SH-SY5Y (cell line): ENCODE results near the gene RAB35.

Experiments
- GATA2 ChIP-seq: IDR thresholded peaks from 2 replicates; pipeline ENCODE4 v1.6.1; 2011; ENCODE audit warnings: mild to moderate bottlenecking, low read depth, low read length
- GATA3 ChIP-seq: IDR thresholded peaks from 2 replicates; pipeline ENCODE4 v1.6.1; 2011; ENCODE audit warnings: low read depth, mild to moderate bottlenecking, low read length, moderate library complexity

DNA sequence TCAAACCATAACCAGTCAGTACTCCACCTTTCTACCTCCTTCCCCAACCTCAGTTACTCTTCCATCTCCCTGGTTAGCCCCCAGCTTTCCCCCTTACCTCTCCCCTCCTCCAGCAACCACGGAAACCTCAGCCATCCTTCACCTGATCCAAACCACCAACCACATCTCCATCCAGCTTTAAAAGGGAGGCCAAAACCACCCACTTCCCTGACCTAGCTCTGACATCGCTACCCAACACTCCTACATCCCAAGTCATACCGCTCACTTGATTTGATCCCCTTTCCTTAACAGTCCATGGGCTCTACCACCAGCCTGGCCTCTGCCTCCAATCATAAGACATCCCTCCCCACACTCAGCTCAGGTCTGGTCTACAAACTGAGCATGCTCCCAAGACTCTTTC lies 1.5 kb downstream of the RAB35 start:
- TF ChIP-seq GATA2 = no peak
- no peak for TF ChIP-seq GATA3
